AG10803 (cell line): ENCODE results near the gene PRAMEF6.
"Not testable (repeated sequence)": the region's sequence is repeated elsewhere in the genome, so short reads cannot be mapped to it uniquely, and the experiment has no call there.

Experiments
- DNase-seq: peaks from one replicate; pipeline ENCODE4 v3.0.0; 2010; ENCODE audit warnings: low read depth
- H3K4me3 ChIP-seq: 2 replicates; pipeline ENCODE4 v1.5.1; 2011; ENCODE audit warnings: mild to moderate bottlenecking, low read length, control low read depth
- CTCF ChIP-seq: conservative IDR thresholded peaks from 2 replicates; pipeline ENCODE4 v1.5.1; 2011; ENCODE audit warnings: mild to moderate bottlenecking, low read length, control low read depth, inconsistent platforms

The PRAMEF6 gene

GRCh38 chr1:12947480-12947879, at the start of gene PRAMEF6:
PRAMEF6 (minus strand) TSS chr1:12947580; CDS start chr1:12942518, 5,062 bp downstream.
- not testable (repeated sequence) for DNase-seq, H3K4me3 ChIP-seq

GRCh38 chr1:12924368-12924767, 23.0 kb downstream of the PRAMEF6 start:
- DNase-seq, H3K4me3 ChIP-seq: not testable (repeated sequence)

- not testable (repeated sequence) for DNase-seq, H3K4me3 ChIP-seq
- peak; percentile 12 for TF ChIP-seq CTCF
Measured at GRCh38 chr1:12921749-12922148, 25.6 kb downstream of the PRAMEF6 start.

GRCh38 chr1:12916310-12916709, 31.1 kb downstream of the PRAMEF6 start, which contains the start of gene PRAMEF7:
PRAMEF7 (plus strand) TSS chr1:12916610; CDS start chr1:12917693, 1,083 bp downstream.
- not testable (repeated sequence) for DNase-seq, H3K4me3 ChIP-seq

- H3K4me3 ChIP-seq, DNase-seq: not testable (repeated sequence)
Measured at GRCh38 chr1:12903793-12904572, 43.4 kb downstream of the PRAMEF6 start.

- not testable (repeated sequence) for DNase-seq, H3K4me3 ChIP-seq
Measured at GRCh38 chr1:12899186-12899585, 48.2 kb downstream of the PRAMEF6 start.

- H3K4me3 ChIP-seq, DNase-seq: not testable (repeated sequence)
Measured at GRCh38 chr1:12898170-12898569, 49.2 kb downstream of the PRAMEF6 start, which contains the start of gene PRAMEF10. PRAMEF10 (minus strand) TSS chr1:12898270; CDS start chr1:12895847, 2,423 bp downstream.
